ENCODE measurements around the gene GABRD. TPM values are rescaled to one million over a fixed set of nuclear protein-coding genes. Genes with fewer than 3 reads are reported as not detected.

GABRD gene
- total RNA-seq, 1 experiment from 2014 or later, result 1.7 TPM

- no peak for TF ChIP-seq ELF4 (CRISPR knock-in tag; IDR thresholded peaks at IDR 0.05; ENCODE audit: low read depth)
- no peak for TF ChIP-seq CTCF (IDR thresholded peaks at IDR 0.05)
- no peak for TF ChIP-seq IRF1 (CRISPR knock-in tag; IDR thresholded peaks at IDR 0.05)
- TF ChIP-seq MXD4 (CRISPR knock-in tag; IDR thresholded peaks at IDR 0.05; ENCODE audit: borderline replicate concordance), result no peak
Observed at GRCh38 chr1:1974834-1975233, 44.3 kb upstream of the GABRD start (continued).

GRCh38 chr1:1975535-1975934, 43.6 kb upstream of the GABRD start:
- Mint-ChIP-seq H3K27ac (peak overlapping the region; percentile 49; the same call in 1 of the 2 replicates), H3K27me3 (ENCODE audit: low read depth) (no peaks in the 10 kb centered on the region), H3K4me3 (no peak overlapping the region), H3K36me3 (peaks cover 6% of the 10 kb centered on the region; the same call in 1 of the 2 replicates), H3K9me3 (peaks cover 24% of the 10 kb centered on the region), H3K4me1 (no peaks in the 10 kb centered on the region)
- no peak for ATAC-seq
- no peak for DNase-seq (ENCODE audit: low spot score)
- TF ChIP-seq MXD4 (CRISPR knock-in tag; IDR thresholded peaks at IDR 0.05; ENCODE audit: borderline replicate concordance) (no peak), ATF3 (CRISPR knock-in tag; conservative IDR thresholded peaks at IDR 0.05) (no peak), SOX15 (CRISPR knock-in tag; IDR thresholded peaks at IDR 0.05) (no peak), ATF1 (CRISPR knock-in tag; IDR thresholded peaks at IDR 0.05) (no peak), CREM (CRISPR knock-in tag; IDR thresholded peaks at IDR 0.05) (no peak)
- ChIA-PET POLR2A (no interaction called here), CTCF (no interaction called here)

- no peaks in the 10 kb centered on the region for H3K4me1 Mint-ChIP-seq
- TF ChIP-seq FOXJ3 (CRISPR knock-in tag; IDR thresholded peaks at IDR 0.05; ENCODE audit: borderline replicate concordance), result no peak
- TF ChIP-seq HMGXB4 (CRISPR knock-in tag; IDR thresholded peaks at IDR 0.05), result no peak
- no peak for TF ChIP-seq ZNF281 (CRISPR knock-in tag; IDR thresholded peaks at IDR 0.05)
- no peak for TF ChIP-seq MYBL2 (CRISPR knock-in tag; IDR thresholded peaks at IDR 0.05)
- TF ChIP-seq ZNF317 (CRISPR knock-in tag; IDR thresholded peaks at IDR 0.05; ENCODE audit: borderline replicate concordance, low read depth), result no peak
- TF ChIP-seq ZNF219 (CRISPR knock-in tag; IDR thresholded peaks at IDR 0.05; ENCODE audit: borderline replicate concordance), result no peak
- TF ChIP-seq ZNF423 (CRISPR knock-in tag; IDR thresholded peaks at IDR 0.05), result no peak
- no peak for TF ChIP-seq CDX4 (CRISPR knock-in tag; IDR thresholded peaks at IDR 0.05; ENCODE audit: borderline replicate concordance)
- TF ChIP-seq CBFB (CRISPR knock-in tag; IDR thresholded peaks at IDR 0.05; ENCODE audit: low read depth), result no peak
- no peak for TF ChIP-seq NR3C1 (CRISPR knock-in tag; conservative IDR thresholded peaks at IDR 0.05; ENCODE audit: low read depth)
- no peak for TF ChIP-seq ZBTB43 (CRISPR knock-in tag; IDR thresholded peaks at IDR 0.05)
- TF ChIP-seq ZNF425 (CRISPR knock-in tag; conservative IDR thresholded peaks at IDR 0.05), result no peak
- TF ChIP-seq USF1 (CRISPR knock-in tag; IDR thresholded peaks at IDR 0.05), result no peak
Observed at GRCh38 chr1:1976031-1976430, 43.1 kb upstream of the GABRD start.

More at GRCh38 chr1:1976031-1976430, 43.1 kb upstream of the GABRD start:
- H3K27ac Mint-ChIP-seq, result no peak overlapping the region
- H3K36me3 Mint-ChIP-seq, result peaks cover 6% of the 10 kb centered on the region; the same call in 1 of the 2 replicates
- peaks cover 19% of the 10 kb centered on the region for H3K9me3 Mint-ChIP-seq
- ChIA-PET CTCF (no interaction called here), POLR2A (no interaction called here)
- DNase-seq (ENCODE audit: low spot score) (no peak), ATAC-seq (no peak)
- H3K4me3 Mint-ChIP-seq, result no peak overlapping the region
- H3K27me3 Mint-ChIP-seq (ENCODE audit: low read depth), result no peaks in the 10 kb centered on the region
